OCI-LY3 (cell line): ENCODE results near the gene COX20.

Experiments used
- EZH2phosphoT487 ChIP-seq: fragments of 200-600 bp; shearing (Covaris generic); IDR thresholded peaks from 2 replicates; pipeline ENCODE4 v1.6.1; 2018; ENCODE audit warnings: antibody characterized with exemption, mixed run types, low read depth
- TF ChIP-seq, protein P1 (sequence below): fragments of 200-600, 300-600 bp; sonication (generic); IDR thresholded peaks from 2 replicates; pipeline ENCODE4 v1.5.1; 2014; ENCODE audit warnings: antibody characterized with exemption, low read length, low read depth

DNA sequence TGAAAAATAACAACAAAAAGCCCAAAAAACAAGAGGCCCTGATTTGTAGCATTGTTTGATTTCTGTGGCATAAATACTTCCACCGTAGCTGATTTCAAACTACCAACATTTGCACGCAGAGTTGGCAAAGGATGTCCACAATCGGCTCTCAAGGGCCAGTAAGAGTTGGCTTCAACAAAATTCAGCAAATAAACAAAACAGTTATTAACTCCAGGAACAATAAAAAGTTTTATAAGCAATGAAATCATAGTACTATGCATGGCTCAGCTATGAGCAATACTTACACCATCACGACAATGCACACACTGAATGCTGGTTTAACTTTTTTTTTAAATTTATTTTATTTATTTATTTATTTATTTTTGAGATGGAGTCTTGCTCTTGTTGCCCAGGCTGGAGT, 8.7 kb upstream of the COX20 start:
- TF ChIP-seq, protein P1, sequence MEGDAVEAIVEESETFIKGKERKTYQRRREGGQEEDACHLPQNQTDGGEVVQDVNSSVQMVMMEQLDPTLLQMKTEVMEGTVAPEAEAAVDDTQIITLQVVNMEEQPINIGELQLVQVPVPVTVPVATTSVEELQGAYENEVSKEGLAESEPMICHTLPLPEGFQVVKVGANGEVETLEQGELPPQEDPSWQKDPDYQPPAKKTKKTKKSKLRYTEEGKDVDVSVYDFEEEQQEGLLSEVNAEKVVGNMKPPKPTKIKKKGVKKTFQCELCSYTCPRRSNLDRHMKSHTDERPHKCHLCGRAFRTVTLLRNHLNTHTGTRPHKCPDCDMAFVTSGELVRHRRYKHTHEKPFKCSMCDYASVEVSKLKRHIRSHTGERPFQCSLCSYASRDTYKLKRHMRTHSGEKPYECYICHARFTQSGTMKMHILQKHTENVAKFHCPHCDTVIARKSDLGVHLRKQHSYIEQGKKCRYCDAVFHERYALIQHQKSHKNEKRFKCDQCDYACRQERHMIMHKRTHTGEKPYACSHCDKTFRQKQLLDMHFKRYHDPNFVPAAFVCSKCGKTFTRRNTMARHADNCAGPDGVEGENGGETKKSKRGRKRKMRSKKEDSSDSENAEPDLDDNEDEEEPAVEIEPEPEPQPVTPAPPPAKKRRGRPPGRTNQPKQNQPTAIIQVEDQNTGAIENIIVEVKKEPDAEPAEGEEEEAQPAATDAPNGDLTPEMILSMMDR, result no peak
- TF ChIP-seq EZH2phosphoT487, result no peak
